ENCODE measurements around the gene CLUH.

- TF ChIP-seq CTCF (IDR thresholded peaks at IDR 0.05) (no peak), POLR2AphosphoS5 (IDR thresholded peaks at IDR 0.05) (no peak), EP300 (IDR thresholded peaks at IDR 0.05) (no peak)
Observed at GRCh38 chr17:2689411-2690164, 22.0 kb downstream of the CLUH start.

Measured in gastroesophageal sphincter (tissue), 3 donors.